ENCODE results near the gene DMBT1.

The DMBT1 gene

DNA sequence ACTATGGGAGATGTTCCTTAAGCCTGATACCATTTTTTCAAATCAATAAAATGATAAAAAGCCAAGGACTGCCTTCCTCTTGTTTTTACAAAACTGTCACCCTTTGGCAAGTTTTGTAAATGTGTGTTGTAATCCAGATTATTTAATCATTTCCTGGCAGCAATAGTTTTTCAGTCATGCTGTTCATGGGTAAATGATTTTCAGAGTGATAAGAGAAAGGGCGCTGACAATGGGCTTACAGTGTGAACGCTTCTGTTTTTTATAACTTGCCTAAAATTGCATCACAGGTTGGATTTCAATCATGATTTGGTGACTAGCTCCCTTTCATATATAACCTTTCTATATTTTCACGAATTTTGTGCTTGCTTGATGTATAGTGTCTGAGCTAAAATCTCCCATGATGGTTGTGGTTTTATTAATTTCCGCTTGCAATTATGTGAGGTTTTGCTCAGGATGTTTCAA, 19.0 kb upstream of the DMBT1 start:
- TF ChIP-seq, protein P1, sequence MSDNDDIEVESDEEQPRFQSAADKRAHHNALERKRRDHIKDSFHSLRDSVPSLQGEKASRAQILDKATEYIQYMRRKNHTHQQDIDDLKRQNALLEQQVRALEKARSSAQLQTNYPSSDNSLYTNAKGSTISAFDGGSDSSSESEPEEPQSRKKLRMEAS (IDR thresholded peaks at IDR 0.05; ENCODE audit: low read depth, low read length): no peak; the same call in 1 of the 2 replicates
- TF ChIP-seq, protein P2, sequence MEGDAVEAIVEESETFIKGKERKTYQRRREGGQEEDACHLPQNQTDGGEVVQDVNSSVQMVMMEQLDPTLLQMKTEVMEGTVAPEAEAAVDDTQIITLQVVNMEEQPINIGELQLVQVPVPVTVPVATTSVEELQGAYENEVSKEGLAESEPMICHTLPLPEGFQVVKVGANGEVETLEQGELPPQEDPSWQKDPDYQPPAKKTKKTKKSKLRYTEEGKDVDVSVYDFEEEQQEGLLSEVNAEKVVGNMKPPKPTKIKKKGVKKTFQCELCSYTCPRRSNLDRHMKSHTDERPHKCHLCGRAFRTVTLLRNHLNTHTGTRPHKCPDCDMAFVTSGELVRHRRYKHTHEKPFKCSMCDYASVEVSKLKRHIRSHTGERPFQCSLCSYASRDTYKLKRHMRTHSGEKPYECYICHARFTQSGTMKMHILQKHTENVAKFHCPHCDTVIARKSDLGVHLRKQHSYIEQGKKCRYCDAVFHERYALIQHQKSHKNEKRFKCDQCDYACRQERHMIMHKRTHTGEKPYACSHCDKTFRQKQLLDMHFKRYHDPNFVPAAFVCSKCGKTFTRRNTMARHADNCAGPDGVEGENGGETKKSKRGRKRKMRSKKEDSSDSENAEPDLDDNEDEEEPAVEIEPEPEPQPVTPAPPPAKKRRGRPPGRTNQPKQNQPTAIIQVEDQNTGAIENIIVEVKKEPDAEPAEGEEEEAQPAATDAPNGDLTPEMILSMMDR (IDR thresholded peaks at IDR 0.05; ENCODE audit: low read depth, low read length): no peak
- no peak; the same call in 1 of the 2 replicates for TF ChIP-seq MYC (IDR thresholded peaks at IDR 0.05; ENCODE audit: low read depth, low read length)
- no peak for TF ChIP-seq POLR2A (IDR thresholded peaks at IDR 0.05; ENCODE audit: extremely low read depth, insufficient read length)
- DNase-seq (ENCODE audit: low read depth): peak; percentile 86
- H3K4me3 ChIP-seq (ENCODE audit: low read depth, low read length): no peak overlapping the region

- TF ChIP-seq, protein P2 (IDR thresholded peaks at IDR 0.05; ENCODE audit: low read depth, low read length): no peak
- TF ChIP-seq POLR2A (IDR thresholded peaks at IDR 0.05; ENCODE audit: extremely low read depth, insufficient read length): no peak
- TF ChIP-seq, protein P1 (IDR thresholded peaks at IDR 0.05; ENCODE audit: low read depth, low read length): no peak
- no peak for TF ChIP-seq MYC (IDR thresholded peaks at IDR 0.05; ENCODE audit: low read depth, low read length)
- DNase-seq (ENCODE audit: low read depth): peak; percentile 60
These were observed 16.7 kb upstream of the DMBT1 start for GRCh38 chr10:122543676-122544445.

DNA sequence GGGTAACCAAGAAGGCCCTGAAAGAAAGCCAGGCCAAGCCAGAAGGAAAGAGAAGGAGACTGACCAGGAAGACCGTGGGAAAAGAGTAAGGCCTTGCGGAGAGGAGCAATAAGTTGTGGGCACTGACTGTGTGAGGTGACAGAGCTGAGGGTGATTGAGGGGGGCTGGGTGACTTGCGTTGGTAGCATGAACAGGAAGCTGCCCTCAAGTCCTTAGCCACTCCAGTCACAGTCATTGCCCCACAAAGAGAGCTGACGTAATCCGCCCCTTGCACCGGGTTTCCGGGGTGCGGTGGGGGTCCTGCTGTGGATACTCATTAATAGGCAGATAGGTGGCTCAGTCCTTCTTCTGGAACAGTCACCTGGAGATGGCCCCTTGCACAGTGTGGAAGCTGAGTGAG, 16.1 kb upstream of the DMBT1 start:
- TF ChIP-seq POLR2A (IDR thresholded peaks at IDR 0.05; ENCODE audit: extremely low read depth, insufficient read length) (no peak), MYC (IDR thresholded peaks at IDR 0.05; ENCODE audit: low read depth, low read length) (no peak)
- TF ChIP-seq, protein P2 (IDR thresholded peaks at IDR 0.05; ENCODE audit: low read depth, low read length): no peak
- TF ChIP-seq, protein P1 (IDR thresholded peaks at IDR 0.05; ENCODE audit: low read depth, low read length): no peak
- peak; percentile 85 for DNase-seq (ENCODE audit: low read depth)
- H3K4me3 ChIP-seq (ENCODE audit: low read depth, low read length): no peak overlapping the region

More at GRCh38 chr10:122543676-122544445, 16.7 kb upstream of the DMBT1 start:
- H3K4me3 ChIP-seq (ENCODE audit: low read depth, low read length): no peak overlapping the region

GRCh38 chr10:122546242-122546641, 14.3 kb upstream of the DMBT1 start:
- TF ChIP-seq POLR2A (IDR thresholded peaks at IDR 0.05; ENCODE audit: extremely low read depth, insufficient read length) (no peak), MYC (IDR thresholded peaks at IDR 0.05; ENCODE audit: low read depth, low read length) (no peak)
- TF ChIP-seq, protein P1 (IDR thresholded peaks at IDR 0.05; ENCODE audit: low read depth, low read length): no peak
- TF ChIP-seq, protein P2 (IDR thresholded peaks at IDR 0.05; ENCODE audit: low read depth, low read length): no peak
- no peak overlapping the region for H3K4me3 ChIP-seq (ENCODE audit: low read depth, low read length)
- DNase-seq (ENCODE audit: low read depth): no peak

GRCh38 chr10:122548407-122549085, 12.0 kb upstream of the DMBT1 start:
- no peak overlapping the region for H3K4me3 ChIP-seq (ENCODE audit: low read depth, low read length)
- DNase-seq (ENCODE audit: low read depth): no peak
- TF ChIP-seq, protein P1 (IDR thresholded peaks at IDR 0.05; ENCODE audit: low read depth, low read length): no peak
- no peak for TF ChIP-seq POLR2A (IDR thresholded peaks at IDR 0.05; ENCODE audit: extremely low read depth, insufficient read length)
- TF ChIP-seq, protein P2 (IDR thresholded peaks at IDR 0.05; ENCODE audit: low read depth, low read length): no peak
- TF ChIP-seq MYC (IDR thresholded peaks at IDR 0.05; ENCODE audit: low read depth, low read length): no peak

Measured in NB4 (cell line).